ENCODE measurements around the gene HES4. TPM values are rescaled to one million over a fixed set of nuclear protein-coding genes. Genes with fewer than 3 reads are reported as not detected.

Gene HES4
- polyA plus RNA-seq, 1 of the 3 experiments (the other 2 are of a cell fraction), result 4.7 TPM

- H3K27me3 ChIP-seq (ENCODE audit: insufficient read depth), result no peaks in the 10 kb centered on the region
- H3K4me1 ChIP-seq (ENCODE audit: control insufficient read depth in 1 of 2, insufficient read depth in 2 of 2, low read depth in 1 of 2, low read length in 1 of 2), result no peaks in the 10 kb centered on the region
- no peaks in the 10 kb centered on the region for H3K9me3 ChIP-seq
- CTCF ChIA-PET, result interaction anchor here (0.8 to 1.9 kb wide), 4 partner anchors 11 to 43 kb away, joined by 3 to 6 read pairs (median 4); no protein-coding TSS in a partner anchor
- no peaks in the 10 kb centered on the region for H4K20me1 ChIP-seq (ENCODE audit: insufficient read depth)
- no peak overlapping the region for H3K4me2 ChIP-seq
- H2AFZ ChIP-seq (ENCODE audit: low read depth), result no peak overlapping the region
- POLR2A ChIA-PET, result no interaction called here
- no peaks in the 10 kb centered on the region for H3F3A ChIP-seq (replicated peaks; ENCODE audit: insufficient read depth)
- H3K36me3 ChIP-seq (replicated peaks in 1 of 2; ENCODE audit: control insufficient read depth in 1 of 2, insufficient read depth in 2 of 2, low read length in 1 of 2), result peaks cover 0 to 25% of the 10 kb centered on the region in 2 experiments
- no peak overlapping the region for H3K27ac ChIP-seq (ENCODE audit: low read depth in 2 of 2, low read length in 1 of 2)
- 100% methylated on average over 7 of the region's 19 CpGs for WGBS (ENCODE audit: low lambda C conversion rate)
- H3K79me2 ChIP-seq (ENCODE audit: insufficient read depth), result no peaks in the 10 kb centered on the region
- H3K9ac ChIP-seq, result no peak overlapping the region
- TF ChIP-seq NRF1 (IDR thresholded peaks at IDR 0.05; ENCODE audit: low read depth, low read length) (no peak), MEF2A (IDR thresholded peaks at IDR 0.05; ENCODE audit: borderline replicate concordance, low read depth) (no peak), PBX3 (IDR thresholded peaks at IDR 0.05) (no peak), USF2 (IDR thresholded peaks at IDR 0.05; ENCODE audit: borderline replicate concordance, low read depth, low read length) (no peak)
- no peaks in the 10 kb centered on the region for H3K9me2 ChIP-seq
- H3K4me3 ChIP-seq (ENCODE audit: low read depth in 2 of 2, low read length in 1 of 2), result no peak overlapping the region
- no peak for DNase-seq
Observed at GRCh38 chr1:1047407-1047806, 47.5 kb upstream of the HES4 start.

GRCh38 chr1:1046767-1047166, 46.9 kb upstream of the HES4 start:
- H3K9ac ChIP-seq, result no peak overlapping the region
- no peak overlapping the region for H2AFZ ChIP-seq (ENCODE audit: low read depth)
- no peak overlapping the region for H3K4me2 ChIP-seq
- H3K79me2 ChIP-seq (ENCODE audit: insufficient read depth), result no peaks in the 10 kb centered on the region
- H3K27me3 ChIP-seq (ENCODE audit: insufficient read depth), result no peaks in the 10 kb centered on the region
- no peaks in the 10 kb centered on the region for H3F3A ChIP-seq (replicated peaks; ENCODE audit: insufficient read depth)
- no peaks in the 10 kb centered on the region for H4K20me1 ChIP-seq (ENCODE audit: insufficient read depth)
- no peaks in the 10 kb centered on the region for H3K9me3 ChIP-seq
- no peak overlapping the region for H3K4me3 ChIP-seq (ENCODE audit: low read depth in 2 of 2, low read length in 1 of 2)
- H3K27ac ChIP-seq (ENCODE audit: low read depth in 2 of 2, low read length in 1 of 2), result no peak overlapping the region
- no peak for TF ChIP-seq EZH2phosphoT487 (IDR thresholded peaks at IDR 0.05; ENCODE audit: borderline replicate concordance, low read depth)
- no peak for TF ChIP-seq RCOR1 (IDR thresholded peaks at IDR 0.05; ENCODE audit: low read length)
- WGBS (ENCODE audit: low lambda C conversion rate), result no CpG with 5 or more reads among the region's 26 CpGs
- ChIA-PET CTCF (interaction anchor here (1.5 kb wide), 1 partner anchor 17 kb away, joined by 3 read pairs; no protein-coding TSS in a partner anchor), POLR2A (no interaction called here)
- no peaks in the 10 kb centered on the region for H3K9me2 ChIP-seq
- H3K36me3 ChIP-seq (replicated peaks in 1 of 2; ENCODE audit: control insufficient read depth in 1 of 2, insufficient read depth in 2 of 2, low read length in 1 of 2), result peaks cover 0 to 25% of the 10 kb centered on the region in 2 experiments
- H3K4me1 ChIP-seq (ENCODE audit: control insufficient read depth in 1 of 2, insufficient read depth in 2 of 2, low read depth in 1 of 2, low read length in 1 of 2), result no peaks in the 10 kb centered on the region
- no peak for DNase-seq

- Histone ChIP-seq H3K4me1 (ENCODE audit: control insufficient read depth in 1 of 2, insufficient read depth in 2 of 2, low read depth in 1 of 2, low read length in 1 of 2) (peaks cover 0 to under 1% of the 10 kb centered on the region in 2 experiments; a peak in 1 of 4 replicates), H3K27ac (ENCODE audit: low read depth in 2 of 2, low read length in 1 of 2) (no peak overlapping the region), H3K4me3 (ENCODE audit: low read depth in 2 of 2, low read length in 1 of 2) (no peak overlapping the region), H3K36me3 (replicated peaks in 1 of 2; ENCODE audit: control insufficient read depth in 1 of 2, insufficient read depth in 2 of 2, low read length in 1 of 2) (peaks cover 0 to 25% of the 10 kb centered on the region in 2 experiments), H3K9me3 (no peaks in the 10 kb centered on the region), H3F3A (replicated peaks; ENCODE audit: insufficient read depth) (no peaks in the 10 kb centered on the region), H4K20me1 (ENCODE audit: insufficient read depth) (no peaks in the 10 kb centered on the region), H3K4me2 (no peak overlapping the region), H3K79me2 (ENCODE audit: insufficient read depth) (no peaks in the 10 kb centered on the region), H2AFZ (ENCODE audit: low read depth) (no peak overlapping the region), H3K27me3 (ENCODE audit: insufficient read depth) (no peaks in the 10 kb centered on the region), H3K9ac (no peak overlapping the region), H3K9me2 (no peaks in the 10 kb centered on the region)
- WGBS (ENCODE audit: low lambda C conversion rate), result 100% methylated on average over 12 of the region's 20 CpGs
- POLR2A ChIA-PET, result no interaction called here
- no peak for DNase-seq
- CTCF ChIA-PET, result no interaction called here
- no peak for TF ChIP-seq USF1 (IDR thresholded peaks at IDR 0.05; ENCODE audit: borderline replicate concordance, low read depth)
- TF ChIP-seq MXI1 (IDR thresholded peaks at IDR 0.05; ENCODE audit: low read depth, low read length), result no peak
- TF ChIP-seq GABPA (IDR thresholded peaks at IDR 0.05; ENCODE audit: low read depth), result no peak
- no peak for TF ChIP-seq SIN3A (IDR thresholded peaks at IDR 0.05; ENCODE audit: borderline replicate concordance, low read depth, low read length)
- no peak for TF ChIP-seq FOXJ3 (CRISPR knock-in tag; IDR thresholded peaks at IDR 0.05)
- no peak for TF ChIP-seq CTCF (IDR thresholded peaks at IDR 0.05)
- TF ChIP-seq MAX (IDR thresholded peaks at IDR 0.05; ENCODE audit: low read depth), result no peak
- TF ChIP-seq GATA2 (CRISPR knock-in tag; IDR thresholded peaks at IDR 0.05), result no peak
- TF ChIP-seq RFX5 (IDR thresholded peaks at IDR 0.05; ENCODE audit: low read length), result no peak
- no peak for TF ChIP-seq TEAD4 (IDR thresholded peaks at IDR 0.05; ENCODE audit: borderline replicate concordance, insufficient read depth)
- TF ChIP-seq RXRA (IDR thresholded peaks at IDR 0.05; ENCODE audit: borderline replicate concordance, low read depth), result no peak
Observed at GRCh38 chr1:1046243-1046642, 46.3 kb upstream of the HES4 start.
